Measurements from ENCODE around the gene TNPO2. TPM values are rescaled to one million over a fixed set of nuclear protein-coding genes. Genes with fewer than 3 reads are reported as not detected.

TNPO2 gene
- total RNA-seq, 2 experiments from 2014 or later: 80.7 to 81.1 TPM

DNA sequence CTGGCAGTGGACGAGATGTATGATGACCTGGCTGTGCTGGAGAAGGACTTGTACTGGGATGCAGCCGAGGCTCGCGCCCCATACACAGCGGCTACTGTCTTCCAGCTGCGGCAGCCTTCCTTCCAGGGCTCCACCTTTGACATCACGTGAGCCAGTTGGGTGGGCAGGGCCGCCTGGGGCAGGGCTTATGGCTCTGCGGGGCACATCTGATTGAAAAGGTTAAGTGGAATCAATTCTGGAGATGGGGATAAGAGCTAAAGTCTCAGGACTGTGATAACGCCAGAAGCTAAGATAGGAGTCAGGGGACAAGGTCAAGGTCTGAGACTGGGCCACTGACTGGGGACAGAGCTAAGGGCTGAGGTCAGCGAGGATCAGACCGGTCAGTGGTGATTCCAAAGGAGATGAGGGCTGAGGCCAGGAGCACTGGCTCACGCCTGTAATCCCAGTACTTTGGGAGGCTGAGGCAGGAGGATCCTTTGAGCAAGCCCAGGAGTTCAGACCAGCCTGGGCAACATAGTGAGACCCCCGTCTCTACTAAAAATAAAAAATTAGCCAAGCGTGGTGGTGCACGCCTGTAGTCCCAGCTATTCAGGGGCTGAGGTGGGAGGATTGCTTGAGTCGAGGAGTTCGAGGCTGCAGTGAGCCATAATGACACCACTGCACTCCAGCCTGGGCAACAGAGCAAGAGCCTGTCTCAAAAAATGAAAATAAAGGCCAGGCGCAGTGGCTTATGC lies 32.6 kb upstream of the TNPO2 start:
- no peaks in the 10 kb centered on the region for H3K36me3 Mint-ChIP-seq (ENCODE audit: low read depth)
- no peaks in the 10 kb centered on the region for H3K9me3 Mint-ChIP-seq
- H3K27ac Mint-ChIP-seq: peak overlapping the region; percentile 5
- CTCF ChIA-PET: interaction anchor here (0.6 to 16.6 kb wide), 12 partner anchors 8 to 233 kb away, joined by 3 to 341 read pairs (median 6); partner anchors contain the start of genes GET3, PRDX2, THSD8 and TNPO2
- intact Hi-C loops (cut with micrococcal nuclease): loop anchor here (2.0 kb wide), 1 partner anchor 192 kb away; no protein-coding TSS in a partner anchor
- H3K27me3 Mint-ChIP-seq (ENCODE audit: low read depth): peaks cover 20% of the 10 kb centered on the region
- no peak overlapping the region for H3K4me3 Mint-ChIP-seq
- DNase-seq: no peak
- H3K4me1 Mint-ChIP-seq (ENCODE audit: low read depth): peaks cover 2% of the 10 kb centered on the region

DNA sequence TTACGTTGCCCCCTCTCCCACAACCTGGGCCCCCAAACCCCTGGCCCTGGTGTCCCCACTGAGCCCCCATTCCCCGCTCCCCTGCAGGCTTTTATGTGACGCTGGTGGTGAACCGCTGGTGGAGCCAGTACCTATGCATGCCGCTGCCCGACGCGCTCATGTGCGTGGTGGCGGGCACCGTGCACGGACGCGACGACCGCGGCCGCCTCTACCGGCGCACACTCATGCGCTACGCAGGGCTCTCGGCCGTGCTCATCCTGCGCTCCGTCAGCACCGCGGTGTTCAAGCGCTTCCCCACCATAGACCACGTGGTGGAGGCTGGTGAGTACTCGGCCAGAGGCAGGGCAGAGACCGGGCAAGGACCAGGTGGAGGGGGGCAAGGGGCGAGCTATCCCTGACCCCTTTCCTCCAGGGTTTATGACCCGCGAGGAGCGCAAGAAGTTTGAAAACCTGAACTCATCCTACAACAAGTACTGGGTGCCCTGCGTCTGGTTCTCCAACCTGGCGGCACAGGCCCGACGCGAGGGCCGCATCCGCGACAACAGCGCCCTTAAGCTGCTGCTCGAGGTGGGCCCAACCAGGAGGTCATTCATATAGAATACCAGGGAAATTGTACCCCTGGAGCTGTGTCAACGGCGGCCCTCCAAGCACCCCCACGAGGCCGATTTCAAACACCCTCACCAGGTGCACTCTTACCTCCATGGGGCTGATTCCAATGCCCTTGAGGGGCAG lies 30.9 kb upstream of the TNPO2 start:
- intact Hi-C loops (cut with micrococcal nuclease): no loop called here
- H3K36me3 Mint-ChIP-seq (ENCODE audit: low read depth): no peaks in the 10 kb centered on the region
- CTCF ChIA-PET: interaction anchor here (0.8 to 16.6 kb wide), 8 partner anchors 8 to 93 kb away, joined by 3 to 341 read pairs (median 5); partner anchors contain the start of genes GET3, PRDX2 and THSD8

DNA sequence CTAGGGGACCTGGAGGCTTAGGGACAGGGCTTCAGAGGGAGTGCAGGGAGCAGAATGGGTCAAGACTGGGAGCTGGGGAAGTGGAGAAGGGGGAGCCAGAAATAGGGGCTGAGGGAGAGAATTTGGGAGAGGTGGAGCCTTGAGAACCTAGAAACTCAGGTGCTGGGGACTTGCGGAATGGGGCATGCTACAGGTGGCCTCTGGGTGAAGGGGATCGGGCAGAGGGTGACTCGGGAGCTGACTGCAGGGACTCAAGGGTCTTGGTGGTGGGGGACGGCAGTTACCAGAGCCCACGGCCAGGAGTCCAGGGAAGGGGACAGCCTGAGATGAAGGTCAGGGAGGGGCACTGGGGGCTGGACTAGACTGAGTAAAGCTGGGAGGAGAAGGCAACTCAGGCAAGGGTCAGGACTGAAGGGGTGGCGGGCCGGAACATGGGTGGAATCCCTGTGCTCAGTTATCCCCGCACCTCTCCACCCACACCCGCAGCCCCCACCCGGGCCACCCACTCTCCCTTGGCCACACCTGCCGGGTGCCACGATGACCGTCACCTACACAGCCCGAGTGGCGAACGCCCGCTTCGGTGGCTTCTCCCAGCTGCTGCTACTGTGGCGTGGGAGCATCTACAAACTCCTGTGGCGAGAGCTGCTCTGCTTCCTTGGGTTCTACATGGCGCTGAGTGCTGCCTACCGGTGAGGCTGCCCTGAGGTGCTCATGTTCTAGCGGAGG lies 28.5 kb upstream of the TNPO2 start:
- H3K4me3 Mint-ChIP-seq: no peak overlapping the region
- peaks cover 3% of the 10 kb centered on the region for H3K4me1 Mint-ChIP-seq (ENCODE audit: low read depth)
- H3K36me3 Mint-ChIP-seq (ENCODE audit: low read depth): peaks cover 12% of the 10 kb centered on the region
- peaks cover 4% of the 10 kb centered on the region for H3K9me3 Mint-ChIP-seq
- CTCF ChIA-PET: interaction anchor here (1.6 to 2.2 kb wide), 2 partner anchors 10 to 14 kb away, joined by 5 to 10 read pairs; no protein-coding TSS in a partner anchor
- peaks cover 29% of the 10 kb centered on the region for H3K27me3 Mint-ChIP-seq (ENCODE audit: low read depth)
- intact Hi-C loops (cut with micrococcal nuclease): no loop called here
- H3K27ac Mint-ChIP-seq: no peak overlapping the region
- no peak for DNase-seq

More for the DNA sequence above, 30.9 kb upstream of the TNPO2 start:
- Mint-ChIP-seq H3K27me3 (ENCODE audit: low read depth) (peaks cover 28% of the 10 kb centered on the region), H3K9me3 (no peaks in the 10 kb centered on the region), H3K4me1 (ENCODE audit: low read depth) (peaks cover 3% of the 10 kb centered on the region), H3K27ac (no peak overlapping the region), H3K4me3 (no peak overlapping the region)
- no peak for DNase-seq

- DNase-seq: no peak
- Mint-ChIP-seq H3K9me3 (peaks cover 4% of the 10 kb centered on the region), H3K4me3 (no peak within 1 kb of the TSS), H3K36me3 (ENCODE audit: low read depth) (peaks cover 18% of the 10 kb centered on the region), H3K4me1 (ENCODE audit: low read depth) (peaks cover 3% of the 10 kb centered on the region), H3K27ac (no peak within 1 kb of the TSS), H3K27me3 (ENCODE audit: low read depth) (peaks cover 29% of the 10 kb centered on the region)
- CTCF ChIA-PET: interaction anchor here (1.6 to 2.2 kb wide), 2 partner anchors 11 to 14 kb away, joined by 5 to 10 read pairs; no protein-coding TSS in a partner anchor
- intact Hi-C loops (cut with micrococcal nuclease): no loop called here
These were observed 27.9 kb upstream of the TNPO2 start, which contains the start of gene BEST2 for GRCh38 chr19:12751635-12752034. Gene BEST2, plus strand, starts transcription at chr19:12751791. Its CDS starts 802 bp downstream, at chr19:12752593.

DNA sequence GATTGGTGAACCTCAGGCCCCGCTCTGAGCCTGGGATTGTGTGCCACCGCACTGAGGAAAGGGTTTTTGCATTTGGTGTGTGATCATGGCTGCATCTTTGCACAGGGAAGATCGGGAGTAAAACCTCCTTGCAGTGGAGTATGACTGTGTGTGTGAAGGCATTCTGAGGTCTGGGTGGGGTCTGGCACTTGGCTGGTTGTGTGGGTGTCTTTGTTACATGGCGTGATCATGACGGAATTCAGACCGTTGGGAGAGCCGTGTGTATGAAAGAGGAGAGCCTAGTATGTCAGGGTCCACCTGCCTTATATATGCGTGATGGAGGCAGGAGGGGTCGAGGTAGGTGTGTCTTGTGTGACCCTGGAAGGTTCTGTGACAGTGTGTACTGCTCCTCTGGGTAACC lies 27.1 kb upstream of the TNPO2 start:
- H3K27me3 Mint-ChIP-seq (ENCODE audit: low read depth): peaks cover 24% of the 10 kb centered on the region
- H3K9me3 Mint-ChIP-seq: peaks cover 4% of the 10 kb centered on the region
- no peak for DNase-seq
- intact Hi-C loops (cut with micrococcal nuclease): no loop called here
- CTCF ChIA-PET: interaction anchor here (1.9 kb wide), 1 partner anchor 45 kb away, joined by 4 read pairs; no protein-coding TSS in a partner anchor
- H3K27ac Mint-ChIP-seq: no peak overlapping the region
- peaks cover 3% of the 10 kb centered on the region for H3K4me1 Mint-ChIP-seq (ENCODE audit: low read depth)
- no peak overlapping the region for H3K4me3 Mint-ChIP-seq
- H3K36me3 Mint-ChIP-seq (ENCODE audit: low read depth): peaks cover 23% of the 10 kb centered on the region

GRCh38 chr19:12749938-12750521 lies 26.3 kb upstream of the TNPO2 start:
- H3K4me1 Mint-ChIP-seq (ENCODE audit: low read depth): peaks cover 3% of the 10 kb centered on the region
- H3K27ac Mint-ChIP-seq: no peak overlapping the region
- H3K36me3 Mint-ChIP-seq (ENCODE audit: low read depth): peaks cover 26% of the 10 kb centered on the region
- intact Hi-C loops (cut with micrococcal nuclease): no loop called here
- CTCF ChIA-PET: interaction anchor here (0.5 to 1.9 kb wide), 4 partner anchors 10 to 46 kb away, joined by 3 to 8 read pairs (median 5); no protein-coding TSS in a partner anchor
- DNase-seq: no peak
- H3K9me3 Mint-ChIP-seq: peaks cover 4% of the 10 kb centered on the region
- H3K4me3 Mint-ChIP-seq: no peak overlapping the region
- peaks cover 17% of the 10 kb centered on the region for H3K27me3 Mint-ChIP-seq (ENCODE audit: low read depth)

DNA sequence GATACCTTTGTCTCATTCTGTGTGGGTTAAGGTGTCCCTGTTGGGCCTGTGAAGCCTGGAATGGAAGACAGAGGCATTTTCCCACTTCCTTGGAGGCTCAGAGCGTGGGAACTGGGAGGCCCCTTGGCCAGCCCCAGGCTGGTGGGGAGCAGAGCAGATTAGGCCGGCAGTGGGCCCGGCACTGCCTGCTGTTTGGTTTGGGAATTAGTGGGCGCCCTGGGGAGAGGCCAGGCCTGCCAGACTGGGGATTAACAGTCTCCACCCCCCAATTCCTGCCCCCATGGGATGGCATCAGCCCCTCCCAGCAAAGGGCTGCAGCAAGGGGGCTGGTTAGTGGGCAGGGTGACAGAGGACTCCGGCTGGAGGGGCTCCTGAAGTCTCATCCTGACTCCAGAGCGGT lies 24.8 kb upstream of the TNPO2 start:
- Mint-ChIP-seq H3K4me3 (no peak overlapping the region), H3K27ac (no peak overlapping the region), H3K36me3 (ENCODE audit: low read depth) (peaks cover 26% of the 10 kb centered on the region), H3K4me1 (ENCODE audit: low read depth) (peaks cover 3% of the 10 kb centered on the region), H3K27me3 (ENCODE audit: low read depth) (peaks cover 12% of the 10 kb centered on the region), H3K9me3 (peaks cover 4% of the 10 kb centered on the region)
- intact Hi-C loops (cut with micrococcal nuclease): no loop called here
- DNase-seq: no peak
- CTCF ChIA-PET: interaction anchor here (1.9 kb wide), 1 partner anchor 11 kb away, joined by 8 read pairs; no protein-coding TSS in a partner anchor

GRCh38 chr19:12745166-12745897 lies 21.6 kb upstream of the TNPO2 start:
- no peak overlapping the region for H3K27ac Mint-ChIP-seq
- H3K27me3 Mint-ChIP-seq (ENCODE audit: low read depth): peaks cover 4% of the 10 kb centered on the region
- peaks cover 3% of the 10 kb centered on the region for H3K4me1 Mint-ChIP-seq (ENCODE audit: low read depth)
- CTCF ChIA-PET: interaction anchor here (1.0 to 2.6 kb wide), 3 partner anchors 12 to 21 kb away, joined by 3 to 13 read pairs (median 6); no protein-coding TSS in a partner anchor
- intact Hi-C loops (cut with micrococcal nuclease): no loop called here
- peaks cover 35% of the 10 kb centered on the region for H3K36me3 Mint-ChIP-seq (ENCODE audit: low read depth)
- peaks cover 4% of the 10 kb centered on the region for H3K9me3 Mint-ChIP-seq
- H3K4me3 Mint-ChIP-seq: no peak overlapping the region
- DNase-seq: no peak

GRCh38 chr19:12737835-12738351 lies 14.2 kb upstream of the TNPO2 start:
- intact Hi-C loops (cut with micrococcal nuclease): loop anchor here (1.0 to 2.0 kb wide), 2 partner anchors 16 to 41 kb away; partner anchors contain the start of gene FBXW9
- H3K9me3 Mint-ChIP-seq: no peaks in the 10 kb centered on the region
- peak overlapping the region; percentile 100 for H3K4me3 Mint-ChIP-seq
- H3K4me1 Mint-ChIP-seq (ENCODE audit: low read depth): peaks cover 26% of the 10 kb centered on the region
- peaks cover 24% of the 10 kb centered on the region for H3K36me3 Mint-ChIP-seq (ENCODE audit: low read depth)
- H3K27ac Mint-ChIP-seq: no peak overlapping the region
- CTCF ChIA-PET: interaction anchor here (1.9 to 3.1 kb wide), 3 partner anchors 18 to 22 kb away, joined by 8 to 15 read pairs (median 14); no protein-coding TSS in a partner anchor
- H3K27me3 Mint-ChIP-seq (ENCODE audit: low read depth): no peaks in the 10 kb centered on the region
- no peak for DNase-seq

DNA sequence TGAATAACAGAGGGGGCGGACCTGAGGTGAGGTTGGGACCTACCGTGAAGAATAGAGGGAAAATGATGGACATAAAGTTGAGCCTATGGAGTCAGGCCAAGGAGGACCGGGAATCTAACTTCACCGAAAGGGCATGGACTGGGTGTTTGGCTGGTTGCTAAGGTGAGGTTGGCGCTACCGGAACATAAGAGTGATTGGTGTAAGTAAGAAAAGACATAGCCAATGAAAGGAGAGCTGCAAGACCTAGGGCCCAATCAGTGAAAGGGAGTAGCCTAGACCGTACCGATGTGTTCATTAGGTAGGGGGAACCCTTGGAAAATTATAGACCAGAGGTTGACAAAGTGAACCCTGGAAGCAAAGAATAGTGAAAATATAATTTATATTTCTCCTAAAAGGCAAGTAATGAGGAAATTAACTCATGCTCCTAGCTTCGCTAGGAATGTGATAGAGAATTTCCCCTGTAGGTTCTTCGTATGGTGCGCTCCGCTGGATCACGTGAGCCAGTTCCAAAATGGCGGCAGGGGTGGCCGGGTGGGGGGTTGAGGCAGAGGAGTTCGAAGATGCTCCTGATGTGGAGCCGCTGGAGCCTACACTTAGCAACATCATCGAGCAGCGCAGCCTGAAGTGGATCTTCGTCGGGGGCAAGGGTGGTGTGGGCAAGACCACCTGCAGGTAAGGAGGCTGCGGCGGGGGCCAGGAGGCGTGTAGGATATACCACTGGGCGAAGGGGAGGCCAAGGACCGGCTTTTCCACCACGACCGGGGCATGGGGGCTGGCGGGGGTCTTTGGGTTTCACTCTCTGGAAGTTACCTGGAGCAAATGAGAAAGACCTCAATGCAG lies 13.5 kb upstream of the TNPO2 start, which contains the start of gene GET3:
TSS of gene GET3 (plus strand) at position 503 of the 840 bp plus-strand sequence. CDS start at position 512, 9 bp downstream.
- intact Hi-C loops (cut with micrococcal nuclease): loop anchor here (1.0 to 2.0 kb wide), 2 partner anchors 15 to 40 kb away; partner anchors contain the start of gene FBXW9
- H3K9me3 Mint-ChIP-seq: no peaks in the 10 kb centered on the region
- peak within 1 kb of the TSS; percentile 100 for H3K4me3 Mint-ChIP-seq
- peaks cover 23% of the 10 kb centered on the region for H3K36me3 Mint-ChIP-seq (ENCODE audit: low read depth)
- H3K4me1 Mint-ChIP-seq (ENCODE audit: low read depth): peaks cover 31% of the 10 kb centered on the region
- DNase-seq: peak; percentile 90
- peak within 1 kb of the TSS; percentile 90 for H3K27ac Mint-ChIP-seq
- CTCF ChIA-PET: interaction anchor here (1.2 to 3.1 kb wide), 5 partner anchors 17 to 59 kb away, joined by 3 to 15 read pairs (median 8); no protein-coding TSS in a partner anchor
- H3K27me3 Mint-ChIP-seq (ENCODE audit: low read depth): no peaks in the 10 kb centered on the region
